Hepatocyte (in vitro differentiated cells): ENCODE results near the gene KDM2A. TPM values are rescaled to one million over a fixed set of nuclear protein-coding genes. Genes with fewer than 3 reads are reported as not detected.
A peak's percentile ranks its signal among the peaks of the same experiment; 100 is the strongest.

ENCODE experiments used
- DNase-seq: peaks from one replicate; pipeline ENCODE4 v3.0.0-alpha.2; 2016; ENCODE audit warnings: low spot score
- H2AFZ ChIP-seq: fragments of 200-600 bp; sonication (generic); 2 replicates; pipeline ENCODE4 v1.6.0; 2016; ENCODE audit warnings: antibody characterized with exemption, mild to moderate bottlenecking
- H3K27ac ChIP-seq: fragments of 200-600 bp; sonication (generic); 2 replicates; pipeline ENCODE4 v1.5.1; 2016; ENCODE audit warnings: mild to moderate bottlenecking
- H3K27me3 ChIP-seq: fragments of 200-600 bp; sonication (generic); 2 replicates; pipeline ENCODE4 v1.6.1; 2016
- H3K36me3 ChIP-seq: fragments of 200-600 bp; sonication (generic); replicated peaks from 2 replicates; pipeline ENCODE4 v1.5.1; 2016; ENCODE audit warnings: low read depth; ENCODE audit not compliant: insufficient read depth
- H3K4me1 ChIP-seq: fragments of 200-600 bp; sonication (generic); 2 replicates; pipeline ENCODE4 v1.5.1; 2016; ENCODE audit warnings: mild to moderate bottlenecking, moderate library complexity; ENCODE audit not compliant: insufficient read depth
- H3K4me2 ChIP-seq: fragments of 200-600 bp; sonication (generic); 2 replicates; pipeline ENCODE4 v1.6.0; 2016
- H3K4me3 ChIP-seq: fragments of 200-600 bp; sonication (generic); 2 replicates; pipeline ENCODE4 v1.5.1; 2016; ENCODE audit warnings: mild to moderate bottlenecking
- H3K79me2 ChIP-seq: fragments of 200-600 bp; sonication (generic); 2 replicates; pipeline ENCODE4 v1.6.0; 2017; ENCODE audit warnings: mild to moderate bottlenecking
- H3K9me2 ChIP-seq: fragments of 200-600 bp; sonication (generic); replicated peaks from 2 replicates; pipeline ENCODE4 v1.6.0; 2017; ENCODE audit warnings: mild to moderate bottlenecking; ENCODE audit not compliant: insufficient read depth
- H3K9me3 ChIP-seq: fragments of 200-600 bp; sonication (generic); 2 replicates; pipeline ENCODE4 v1.5.1; 2016; ENCODE audit warnings: low read depth, mild to moderate bottlenecking
- H4K20me1 ChIP-seq: fragments of 200-600 bp; sonication (generic); 2 replicates; pipeline ENCODE4 v1.6.0; 2016; ENCODE audit warnings: mild to moderate bottlenecking; ENCODE audit not compliant: insufficient read depth, poor library complexity, severe bottlenecking
- CTCF ChIP-seq: fragments of 200-600 bp; sonication (generic); IDR thresholded peaks from 2 replicates; pipeline ENCODE4 v1.5.1; 2016; ENCODE audit warnings: antibody characterized with exemption, mild to moderate bottlenecking; ENCODE audit not compliant: poor library complexity
- EZH2 ChIP-seq: fragments of 200-600 bp; sonication (generic); IDR thresholded peaks from 2 replicates; pipeline ENCODE4 v1.6.1; 2016; ENCODE audit warnings: antibody characterized with exemption, mild to moderate bottlenecking, borderline replicate concordance
- EZH2phosphoT487 ChIP-seq: fragments of 200-600 bp; sonication (generic); IDR thresholded peaks from one replicate; pipeline ENCODE4 v1.6.1; 2018; ENCODE audit warnings: antibody characterized with exemption, mild to moderate bottlenecking, low read depth, moderate library complexity; ENCODE audit not compliant: unreplicated experiment, severe bottlenecking
- WGBS: methylation state at CpG from one replicate; pipeline ENCODE4 v1.1.6; 2016; ENCODE audit warnings: low lambda C conversion rate; ENCODE audit errors: missing lambda C conversion rate; 5-methylcytosine and 5-hydroxymethylcytosine counted together
- polyA plus RNA-seq: library from polyadenylated mRNA; unstranded; fragments of >200 nt; fragmentation: Nextera tagmentation; extraction: Ambion mirVana; gene quantifications from 2 replicates; pipeline ENCODE4 v1.2.1, GENCODE V29; 2016
- total RNA-seq: library from RNA; depleted of rRNA; stranded (reverse); fragments of >200 nt; gene quantifications from 2 replicates; pipeline ENCODE4 v1.2.3, GENCODE V29; 2014

KDM2A gene
- total and polyA plus RNA-seq, 2 experiments from 2014 or later: 18.7 to 51.2 TPM

- TF ChIP-seq EZH2 (no peak), CTCF (no peak), EZH2phosphoT487 (no peak)
- H3K9me3 ChIP-seq: no peaks in the 10 kb centered on the region
- H3K4me3 ChIP-seq: no peak overlapping the region
- peaks cover 3% of the 10 kb centered on the region for H4K20me1 ChIP-seq
- peaks cover 1% of the 10 kb centered on the region for H3K79me2 ChIP-seq
- no peaks in the 10 kb centered on the region for H3K9me2 ChIP-seq
- 96% methylated on average over 14 of the region's 14 CpGs for WGBS
- no peak overlapping the region for H2AFZ ChIP-seq
- no peaks in the 10 kb centered on the region for H3K36me3 ChIP-seq
- no peaks in the 10 kb centered on the region for H3K4me1 ChIP-seq
- H3K4me2 ChIP-seq: no peak overlapping the region
- no peaks in the 10 kb centered on the region for H3K27me3 ChIP-seq
- DNase-seq: no peak
- peak overlapping the region; percentile 34 for H3K27ac ChIP-seq
Observed at GRCh38 chr11:67253872-67254624, 135.0 kb downstream of the KDM2A start.

DNA sequence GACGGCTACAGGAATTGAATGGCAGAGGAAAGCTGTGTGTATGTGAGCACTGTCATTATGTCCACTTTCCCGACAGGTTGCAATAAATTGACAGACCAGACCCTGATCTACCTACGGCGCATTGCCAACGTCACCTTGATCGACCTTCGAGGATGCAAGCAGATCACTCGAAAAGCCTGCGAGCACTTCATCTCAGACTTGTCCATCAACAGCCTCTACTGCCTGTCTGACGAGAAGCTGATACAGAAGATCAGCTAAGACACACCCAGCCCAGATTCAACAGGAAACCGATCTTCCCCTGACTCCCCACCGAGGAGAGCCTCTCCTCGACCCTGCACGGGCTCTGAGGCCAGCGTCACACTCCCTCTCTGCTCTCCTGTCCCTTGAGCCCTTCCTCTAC lies 135.7 kb downstream of the KDM2A start:
- H3K4me3 ChIP-seq: no peak overlapping the region
- H4K20me1 ChIP-seq: peaks cover 3% of the 10 kb centered on the region
- no peaks in the 10 kb centered on the region for H3K79me2 ChIP-seq
- H2AFZ ChIP-seq: no peak overlapping the region
- no peaks in the 10 kb centered on the region for H3K27me3 ChIP-seq
- no peaks in the 10 kb centered on the region for H3K9me2 ChIP-seq
- no peaks in the 10 kb centered on the region for H3K36me3 ChIP-seq
- 95% methylated on average over 15 of the region's 15 CpGs for WGBS
- H3K4me1 ChIP-seq: no peaks in the 10 kb centered on the region
- TF ChIP-seq EZH2phosphoT487 (no peak), EZH2 (no peak), CTCF (no peak)
- H3K9me3 ChIP-seq: no peaks in the 10 kb centered on the region
- no peak overlapping the region for H3K27ac ChIP-seq
- no peak for DNase-seq
- H3K4me2 ChIP-seq: no peak overlapping the region

- H3K4me2 ChIP-seq: no peak overlapping the region
- H3K27me3 ChIP-seq: no peaks in the 10 kb centered on the region
- 96% methylated on average over 10 of the region's 10 CpGs for WGBS
- no peaks in the 10 kb centered on the region for H3K79me2 ChIP-seq
- H3K4me1 ChIP-seq: no peaks in the 10 kb centered on the region
- peaks cover 3% of the 10 kb centered on the region for H4K20me1 ChIP-seq
- H2AFZ ChIP-seq: no peak overlapping the region
- no peak for DNase-seq
- no peak overlapping the region for H3K27ac ChIP-seq
- no peaks in the 10 kb centered on the region for H3K9me3 ChIP-seq
- no peaks in the 10 kb centered on the region for H3K9me2 ChIP-seq
- H3K36me3 ChIP-seq: no peaks in the 10 kb centered on the region
- TF ChIP-seq CTCF (no peak), EZH2phosphoT487 (no peak), EZH2 (no peak)
- no peak overlapping the region for H3K4me3 ChIP-seq
Observed at GRCh38 chr11:67255353-67255752, 136.3 kb downstream of the KDM2A start.
